ENCODE measurements around the gene HAGH.
A peak's percentile ranks its signal among the peaks of the same experiment; 100 is the strongest.
"Not testable (repeated sequence)": the region's sequence is repeated elsewhere in the genome, so short reads cannot be mapped to it uniquely, and the experiment has no call there.

Gene HAGH

GRCh38 chr16:1808691-1809090, 17.9 kb downstream of the HAGH start:
- H3K9ac ChIP-seq (ENCODE audit: low read length) = no peak overlapping the region
- H2BK5ac ChIP-seq (ENCODE audit: low read depth, low read length, poor library complexity) = no peak overlapping the region
- H4K8ac ChIP-seq (ENCODE audit: low read depth, low read length) = no peak overlapping the region
- no peak overlapping the region for H2BK12ac ChIP-seq (ENCODE audit: low read length)
- no CpG with 5 or more reads among the region's 18 CpGs for WGBS (ENCODE audit: extremely low coverage, insufficient coverage, insufficient read length)
- H3K18ac ChIP-seq (ENCODE audit: low read length) = no peak overlapping the region
- H3K27me3 ChIP-seq (ENCODE audit: insufficient read depth, low read length) = no peaks in the 10 kb centered on the region
- peaks cover 4% of the 10 kb centered on the region for H3K9me3 ChIP-seq (ENCODE audit: insufficient read depth, low read depth, low read length)
- H2BK120ac ChIP-seq (ENCODE audit: insufficient read depth, low read length, poor library complexity) = no peak overlapping the region
- H3K79me2 ChIP-seq (ENCODE audit: control insufficient read depth, insufficient read depth, low read length, poor library complexity) = no peaks in the 10 kb centered on the region
- H3K4me3 ChIP-seq (ENCODE audit: low read depth, low read length) = no peak overlapping the region
- no peak overlapping the region for H3K4me2 ChIP-seq (ENCODE audit: low read length)
- no peak overlapping the region for H3K4ac ChIP-seq (ENCODE audit: low read depth, low read length)
- H2AFZ ChIP-seq (ENCODE audit: insufficient read depth, low read length, poor library complexity) = no peak overlapping the region
- no peak overlapping the region for H3K14ac ChIP-seq (ENCODE audit: low read length)
- H4K91ac ChIP-seq (ENCODE audit: low read depth, low read length) = no peak overlapping the region
- no peak overlapping the region for H3K27ac ChIP-seq (ENCODE audit: low read depth, low read length)
- H4K12ac ChIP-seq (ENCODE audit: low read depth, low read length) = no peak overlapping the region
- H3K79me1 ChIP-seq (ENCODE audit: low read length) = no peaks in the 10 kb centered on the region
- H3K36me3 ChIP-seq (ENCODE audit: control insufficient read depth in 1 of 2, insufficient read depth in 2 of 2, low read length in 2 of 2) = peaks cover 22 to 29% of the 10 kb centered on the region in 2 experiments
- no peaks in the 10 kb centered on the region for H3K4me1 ChIP-seq (ENCODE audit: control insufficient read depth in 1 of 2, insufficient read depth in 2 of 2, low read length in 2 of 2)
- no peak for DNase-seq
- H2AK5ac ChIP-seq (ENCODE audit: low read length) = no peak overlapping the region
- H3K23ac ChIP-seq (ENCODE audit: low read length) = no peak overlapping the region

- Histone ChIP-seq H2AK5ac (ENCODE audit: low read length) (no peak overlapping the region), H4K91ac (ENCODE audit: low read depth, low read length) (no peak overlapping the region), H3K4me1 (ENCODE audit: control insufficient read depth in 1 of 2, insufficient read depth in 2 of 2, low read length in 2 of 2) (no peaks in the 10 kb centered on the region), H3K4me2 (ENCODE audit: low read length) (no peak overlapping the region), H3K36me3 (ENCODE audit: control insufficient read depth in 1 of 2, insufficient read depth in 2 of 2, low read length in 2 of 2) (peaks cover 22 to 29% of the 10 kb centered on the region in 2 experiments), H4K12ac (ENCODE audit: low read depth, low read length) (no peak overlapping the region), H2AFZ (ENCODE audit: insufficient read depth, low read length, poor library complexity) (no peak overlapping the region), H3K4me3 (ENCODE audit: low read depth, low read length) (no peak overlapping the region), H3K9me3 (ENCODE audit: insufficient read depth, low read depth, low read length) (peaks cover 4% of the 10 kb centered on the region), H2BK120ac (ENCODE audit: insufficient read depth, low read length, poor library complexity) (no peak overlapping the region), H3K9ac (ENCODE audit: low read length) (no peak overlapping the region), H3K23ac (ENCODE audit: low read length) (no peak overlapping the region), H3K14ac (ENCODE audit: low read length) (no peak overlapping the region), H2BK12ac (ENCODE audit: low read length) (no peak overlapping the region), H3K27me3 (ENCODE audit: insufficient read depth, low read length) (no peaks in the 10 kb centered on the region), H3K27ac (ENCODE audit: low read depth, low read length) (no peak overlapping the region), H3K18ac (ENCODE audit: low read length) (no peak overlapping the region), H3K79me2 (ENCODE audit: control insufficient read depth, insufficient read depth, low read length, poor library complexity) (no peaks in the 10 kb centered on the region), H3K79me1 (ENCODE audit: low read length) (no peaks in the 10 kb centered on the region), H3K4ac (ENCODE audit: low read depth, low read length) (no peak overlapping the region), H2BK5ac (ENCODE audit: low read depth, low read length, poor library complexity) (no peak overlapping the region), H4K8ac (ENCODE audit: low read depth, low read length) (no peak overlapping the region)
- no peak for DNase-seq
- WGBS (ENCODE audit: extremely low coverage, insufficient coverage, insufficient read length) = no CpG with 5 or more reads among the region's 10 CpGs
Measured at GRCh38 chr16:1807626-1808025, 19.0 kb downstream of the HAGH start.

- no peak overlapping the region for H3K23ac ChIP-seq (ENCODE audit: low read length)
- no peak overlapping the region for H3K4ac ChIP-seq (ENCODE audit: low read depth, low read length)
- no peak overlapping the region for H3K18ac ChIP-seq (ENCODE audit: low read length)
- no peaks in the 10 kb centered on the region for H3K27me3 ChIP-seq (ENCODE audit: insufficient read depth, low read length)
- H3K79me1 ChIP-seq (ENCODE audit: low read length) = no peaks in the 10 kb centered on the region
- H3K14ac ChIP-seq (ENCODE audit: low read length) = no peak overlapping the region
- H4K12ac ChIP-seq (ENCODE audit: low read depth, low read length) = no peak overlapping the region
- no peaks in the 10 kb centered on the region for H3K4me1 ChIP-seq (ENCODE audit: control insufficient read depth in 1 of 2, insufficient read depth in 2 of 2, low read length in 2 of 2)
- no peak for DNase-seq
- no CpG with 5 or more reads among the region's 10 CpGs for WGBS (ENCODE audit: extremely low coverage, insufficient coverage, insufficient read length)
- H3K27ac ChIP-seq (ENCODE audit: low read depth, low read length) = no peak overlapping the region
- no peak overlapping the region for H4K91ac ChIP-seq (ENCODE audit: low read depth, low read length)
- no peak overlapping the region for H3K4me2 ChIP-seq (ENCODE audit: low read length)
- no peak overlapping the region for H2BK120ac ChIP-seq (ENCODE audit: insufficient read depth, low read length, poor library complexity)
- H3K36me3 ChIP-seq (ENCODE audit: control insufficient read depth in 1 of 2, insufficient read depth in 2 of 2, low read length in 2 of 2) = peaks cover 0 to 5% of the 10 kb centered on the region in 2 experiments
- H2BK5ac ChIP-seq (ENCODE audit: low read depth, low read length, poor library complexity) = no peak overlapping the region
- H2AK5ac ChIP-seq (ENCODE audit: low read length) = no peak overlapping the region
- H2AFZ ChIP-seq (ENCODE audit: insufficient read depth, low read length, poor library complexity) = no peak overlapping the region
- peak overlapping the region; percentile 44 for H3K4me3 ChIP-seq (ENCODE audit: low read depth, low read length)
- H3K9me3 ChIP-seq (ENCODE audit: insufficient read depth, low read depth, low read length) = peaks cover 11% of the 10 kb centered on the region
- H3K9ac ChIP-seq (ENCODE audit: low read length) = no peak overlapping the region
- H3K79me2 ChIP-seq (ENCODE audit: control insufficient read depth, insufficient read depth, low read length, poor library complexity) = no peaks in the 10 kb centered on the region
- no peak overlapping the region for H4K8ac ChIP-seq (ENCODE audit: low read depth, low read length)
- H2BK12ac ChIP-seq (ENCODE audit: low read length) = no peak overlapping the region
Measured at GRCh38 chr16:1800701-1801100, 25.9 kb downstream of the HAGH start.

GRCh38 chr16:1799263-1799662, 27.4 kb downstream of the HAGH start:
- DNase-seq; H4K8ac ChIP-seq (ENCODE audit: low read depth, low read length); H3K18ac ChIP-seq (ENCODE audit: low read length); H4K12ac ChIP-seq (ENCODE audit: low read depth, low read length); H3K27me3 ChIP-seq (ENCODE audit: insufficient read depth, low read length); H2BK5ac ChIP-seq (ENCODE audit: low read depth, low read length, poor library complexity); H2AFZ ChIP-seq (ENCODE audit: insufficient read depth, low read length, poor library complexity); H3K4me1 ChIP-seq (ENCODE audit: control insufficient read depth in 1 of 2, insufficient read depth in 2 of 2, low read length in 2 of 2); H3K79me2 ChIP-seq (ENCODE audit: control insufficient read depth, insufficient read depth, low read length, poor library complexity); H3K27ac ChIP-seq (ENCODE audit: low read depth, low read length); H2BK12ac ChIP-seq (ENCODE audit: low read length); H3K14ac ChIP-seq (ENCODE audit: low read length); H3K79me1 ChIP-seq (ENCODE audit: low read length); H3K23ac ChIP-seq (ENCODE audit: low read length); H3K4ac ChIP-seq (ENCODE audit: low read depth, low read length); H2BK120ac ChIP-seq (ENCODE audit: insufficient read depth, low read length, poor library complexity); H3K36me3 ChIP-seq (ENCODE audit: control insufficient read depth in 1 of 2, insufficient read depth in 2 of 2, low read length in 2 of 2); H4K91ac ChIP-seq (ENCODE audit: low read depth, low read length); H3K4me3 ChIP-seq (ENCODE audit: low read depth, low read length); H2AK5ac ChIP-seq (ENCODE audit: low read length); H3K4me2 ChIP-seq (ENCODE audit: low read length); H3K9ac ChIP-seq (ENCODE audit: low read length): not testable (repeated sequence)
- H3K9me3 ChIP-seq (ENCODE audit: insufficient read depth, low read depth, low read length) = peaks cover 11% of the 10 kb centered on the region
- WGBS (ENCODE audit: extremely low coverage, insufficient coverage, insufficient read length) = no CpG with 5 or more reads among the region's 5 CpGs
